ENCODE results near the gene ANKRD52. TPM values are rescaled to one million over a fixed set of nuclear protein-coding genes. Genes with fewer than 3 reads are reported as not detected.
"Not testable (repeated sequence)": the region's sequence is repeated elsewhere in the genome, so short reads cannot be mapped to it uniquely, and the experiment has no call there.

The ANKRD52 gene
- total RNA-seq, 2 experiments from 2014 or later: 54.5 to 55.0 TPM

GRCh38 chr12:56271031-56271430 is 12.8 kb upstream of the ANKRD52 start:
- Mint-ChIP-seq H3K27ac (no peak overlapping the region), H3K36me3 (ENCODE audit: low read depth) (peaks cover 55% of the 10 kb centered on the region), H3K9me3 (ENCODE audit: insufficient read depth) (no peaks in the 10 kb centered on the region), H3K4me1 (ENCODE audit: low read depth) (peaks cover 15% of the 10 kb centered on the region), H3K27me3 (ENCODE audit: low read depth) (no peaks in the 10 kb centered on the region), H3K4me3 (no peak overlapping the region)
- DNase-seq (no peak), ATAC-seq (no peak)
- POLR2A ChIA-PET: interaction anchor here (0.5 kb wide), 1 partner anchor 1154 kb away, joined by 3 read pairs; no protein-coding TSS in a partner anchor
- CTCF ChIA-PET: interaction anchor here (0.9 to 3.3 kb wide), 3 partner anchors 19 to 82 kb away, joined by 4 to 12 read pairs (median 5); partner anchors contain the start of gene SMARCC2

GRCh38 chr12:56267443-56268071 is 9.4 kb upstream of the ANKRD52 start:
- Mint-ChIP-seq H3K9me3 (ENCODE audit: insufficient read depth) (no peaks in the 10 kb centered on the region), H3K36me3 (ENCODE audit: low read depth) (peaks cover 30% of the 10 kb centered on the region), H3K4me1 (ENCODE audit: low read depth) (peaks cover 18% of the 10 kb centered on the region), H3K4me3 (peak overlapping the region; percentile 93), H3K27me3 (ENCODE audit: low read depth) (no peaks in the 10 kb centered on the region), H3K27ac (peak overlapping the region; percentile 95)
- no peak for DNase-seq
- ATAC-seq: no peak
- POLR2A ChIA-PET: interaction anchor here (0.6 to 2.3 kb wide), 6 partner anchors 8 to 1423 kb away, joined by 3 to 9 read pairs (median 6); partner anchors contain the start of genes CNPY2, IL23A, RNF41 and STAT2
- CTCF ChIA-PET: interaction anchor here (0.6 to 4.1 kb wide), 12 partner anchors 9 to 530 kb away, joined by 3 to 18 read pairs (median 4); partner anchors contain the start of genes ANKRD52, CNPY2, RNF41 and SMARCC2

DNA sequence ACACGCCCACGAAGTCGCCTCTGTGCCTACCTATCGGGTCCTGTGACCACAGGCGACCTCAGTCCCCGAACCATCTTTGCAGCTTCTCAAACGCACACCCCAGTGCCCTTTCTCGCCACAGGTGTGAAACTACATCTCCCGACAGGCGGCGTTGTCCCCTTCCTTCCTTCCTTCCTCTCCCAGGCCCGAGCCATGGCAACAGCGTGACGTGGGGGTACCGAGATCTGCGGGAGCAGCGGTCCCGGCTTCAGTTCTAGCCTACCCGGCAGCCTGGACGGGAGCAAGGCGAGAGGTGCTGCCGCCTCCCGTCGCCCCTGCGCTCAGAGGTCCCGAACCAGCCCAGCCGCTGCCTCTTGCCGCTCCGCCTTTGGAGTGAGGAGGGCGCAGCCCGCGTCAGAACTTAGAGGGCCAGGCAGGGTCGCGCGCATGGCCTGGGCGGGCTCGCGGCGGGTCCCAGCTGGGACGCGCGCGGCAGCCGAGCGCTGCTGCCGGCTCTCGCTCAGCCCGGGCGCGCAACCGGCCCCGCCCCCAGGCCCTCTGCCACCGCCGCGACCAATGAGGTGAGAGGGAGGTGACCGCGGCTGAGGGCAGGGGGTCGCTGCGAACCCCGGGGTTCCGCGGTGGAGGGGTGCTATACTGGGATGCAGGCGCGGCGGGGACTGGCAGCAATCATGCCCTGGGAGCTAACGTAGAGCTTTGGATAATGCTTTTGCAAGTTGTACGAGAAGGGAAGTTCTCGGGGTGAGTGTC is 8.7 kb upstream of the ANKRD52 start, which contains the start of gene COQ10A:
COQ10A (plus strand) TSS at position 250 of the 750 bp plus-strand sequence; CDS start at position 427, 177 bp downstream.
- ChIA-PET POLR2A (interaction anchor here (0.6 to 2.3 kb wide), 10 partner anchors 9 to 1422 kb away, joined by 3 to 9 read pairs (median 3); partner anchors contain the start of genes CNPY2, IL23A, RNF41 and STAT2), CTCF (interaction anchor here (0.6 to 4.1 kb wide), 19 partner anchors 9 to 529 kb away, joined by 3 to 18 read pairs (median 4); partner anchors contain the start of genes ANKRD52, CNPY2, RNF41 and SMARCC2)
- ATAC-seq: peak; percentile 92
- Mint-ChIP-seq H3K27ac (peak within 1 kb of the TSS; percentile 95), H3K27me3 (ENCODE audit: low read depth) (no peaks in the 10 kb centered on the region), H3K4me1 (ENCODE audit: low read depth) (peaks cover 18% of the 10 kb centered on the region), H3K4me3 (peak within 1 kb of the TSS; percentile 93), H3K9me3 (ENCODE audit: insufficient read depth) (no peaks in the 10 kb centered on the region), H3K36me3 (ENCODE audit: low read depth) (peaks cover 25% of the 10 kb centered on the region)
- peak; percentile 93 for DNase-seq

- Mint-ChIP-seq H3K27ac (peak overlapping the region; percentile 95), H3K4me3 (peak overlapping the region; percentile 93), H3K36me3 (ENCODE audit: low read depth) (peaks cover 19% of the 10 kb centered on the region), H3K4me1 (ENCODE audit: low read depth) (peaks cover 18% of the 10 kb centered on the region)
- H3K27me3 Mint-ChIP-seq (ENCODE audit: low read depth); DNase-seq; ATAC-seq; H3K9me3 Mint-ChIP-seq (ENCODE audit: insufficient read depth): not testable (repeated sequence)
- POLR2A ChIA-PET: interaction anchor here (0.6 to 2.3 kb wide), 7 partner anchors 9 to 97 kb away, joined by 3 to 9 read pairs (median 3); partner anchors contain the start of genes CNPY2 and RNF41
- CTCF ChIA-PET: interaction anchor here (0.8 to 4.1 kb wide), 14 partner anchors 8 to 528 kb away, joined by 3 to 18 read pairs (median 6); partner anchors contain the start of genes ANKRD52, RNF41 and SMARCC2
Measured at GRCh38 chr12:56266068-56266692, 8.0 kb upstream of the ANKRD52 start.

DNA sequence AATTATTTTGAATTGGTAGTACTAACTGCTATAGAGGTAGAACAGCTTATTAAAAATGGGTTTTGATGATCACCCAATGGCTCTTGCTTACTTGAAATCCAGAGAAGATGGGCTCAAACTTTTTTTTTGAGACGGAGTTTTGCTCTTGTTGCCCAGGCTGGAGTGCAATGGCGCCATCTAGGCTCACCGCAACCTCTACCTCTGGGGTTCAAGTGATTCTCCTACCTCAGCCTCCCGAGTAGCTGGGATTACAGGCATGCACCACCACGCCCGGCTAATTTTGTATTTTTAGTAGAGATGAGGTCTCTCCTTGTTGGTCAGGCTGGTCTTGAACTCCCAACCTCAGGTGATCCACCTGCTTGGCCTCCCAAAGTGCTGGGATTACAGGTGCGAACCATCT is 4.8 kb upstream of the ANKRD52 start:
- H3K4me3 Mint-ChIP-seq; H3K27ac Mint-ChIP-seq; ATAC-seq; H3K9me3 Mint-ChIP-seq (ENCODE audit: insufficient read depth); H3K36me3 Mint-ChIP-seq (ENCODE audit: low read depth); H3K27me3 Mint-ChIP-seq (ENCODE audit: low read depth); POLR2A ChIA-PET; DNase-seq: not testable (repeated sequence)
- CTCF ChIA-PET: interaction anchor here (0.7 to 1.6 kb wide), 4 partner anchors 16 to 1313 kb away, joined by 3 to 5 read pairs (median 3); partner anchors contain the start of gene RNF41
- H3K4me1 Mint-ChIP-seq (ENCODE audit: low read depth): peaks cover 23% of the 10 kb centered on the region

GRCh38 chr12:56261503-56262232 is 3.5 kb upstream of the ANKRD52 start:
- ATAC-seq (no peak), DNase-seq (no peak)
- Mint-ChIP-seq H3K4me1 (ENCODE audit: low read depth) (peaks cover 20% of the 10 kb centered on the region), H3K36me3 (ENCODE audit: low read depth) (no peaks in the 10 kb centered on the region), H3K4me3 (no peak overlapping the region), H3K9me3 (ENCODE audit: insufficient read depth) (no peaks in the 10 kb centered on the region), H3K27me3 (ENCODE audit: low read depth) (no peaks in the 10 kb centered on the region), H3K27ac (no peak overlapping the region)
- CTCF ChIA-PET: interaction anchor here (1.0 kb wide), 1 partner anchor 14 kb away, joined by 3 read pairs; no protein-coding TSS in a partner anchor
- POLR2A ChIA-PET: no interaction called here

GRCh38 chr12:56260921-56261320 is 2.7 kb upstream of the ANKRD52 start:
- H3K27ac Mint-ChIP-seq: no peak overlapping the region
- peaks cover 22% of the 10 kb centered on the region for H3K4me1 Mint-ChIP-seq (ENCODE audit: low read depth)
- H3K9me3 Mint-ChIP-seq (ENCODE audit: insufficient read depth): no peaks in the 10 kb centered on the region
- CTCF ChIA-PET: interaction anchor here (0.7 to 1.0 kb wide), 2 partner anchors 15 to 39 kb away, joined by 3 read pairs; no protein-coding TSS in a partner anchor
- DNase-seq: no peak
- POLR2A ChIA-PET: no interaction called here
- no peak overlapping the region for H3K4me3 Mint-ChIP-seq
- peaks cover 3% of the 10 kb centered on the region for H3K36me3 Mint-ChIP-seq (ENCODE audit: low read depth)
- no peak for ATAC-seq
- H3K27me3 Mint-ChIP-seq (ENCODE audit: low read depth): no peaks in the 10 kb centered on the region

DNA sequence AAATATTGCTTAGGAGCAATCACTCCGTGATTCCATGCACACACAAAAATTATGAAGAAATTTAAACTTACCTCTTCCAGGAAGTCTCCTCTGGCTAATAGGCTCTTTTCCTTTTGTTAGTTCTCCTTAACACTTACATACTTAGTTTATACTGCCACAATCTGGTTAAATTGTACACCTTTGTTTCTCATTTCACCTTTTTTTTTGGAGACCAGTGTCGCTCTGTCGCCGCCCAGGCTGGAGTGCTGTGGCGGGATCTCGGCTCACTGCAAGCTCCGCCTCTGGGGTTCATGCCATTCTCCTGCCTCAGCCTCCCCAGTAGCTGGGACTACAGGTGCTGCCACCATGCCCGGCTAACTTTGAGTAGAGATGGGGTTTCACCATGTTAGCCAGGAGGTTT is 2.2 kb upstream of the ANKRD52 start:
- ChIA-PET POLR2A (no interaction called here), CTCF (interaction anchor here (0.7 kb wide), 1 partner anchor 38 kb away, joined by 3 read pairs; no protein-coding TSS in a partner anchor)
- no peak overlapping the region for H3K27ac Mint-ChIP-seq

GRCh38 chr12:56258820-56259183 is 618 bp upstream of the ANKRD52 start:
- CTCF ChIA-PET: interaction anchor here (1.0 to 2.9 kb wide), 16 partner anchors 9 to 205 kb away, joined by 3 to 18 read pairs (median 6); partner anchors contain the start of genes CNPY2, COQ10A, RNF41 and SMARCC2
- DNase-seq (no peak), ATAC-seq (no peak)
- Mint-ChIP-seq H3K4me1 (ENCODE audit: low read depth) (peaks cover 20% of the 10 kb centered on the region), H3K4me3 (peak overlapping the region; percentile 86), H3K9me3 (ENCODE audit: insufficient read depth) (no peaks in the 10 kb centered on the region), H3K27ac (peak overlapping the region; percentile 83), H3K27me3 (ENCODE audit: low read depth) (no peaks in the 10 kb centered on the region), H3K36me3 (ENCODE audit: low read depth) (peaks cover 16% of the 10 kb centered on the region)
- POLR2A ChIA-PET: interaction anchor here (1.1 to 1.9 kb wide), 3 partner anchors 32 to 140 kb away, joined by 3 to 7 read pairs (median 4); partner anchors contain the start of genes CNPY2 and ZC3H10

More for the DNA sequence above, 2.2 kb upstream of the ANKRD52 start:
- Mint-ChIP-seq H3K4me1 (ENCODE audit: low read depth) (peaks cover 20% of the 10 kb centered on the region), H3K4me3 (no peak overlapping the region), H3K9me3 (ENCODE audit: insufficient read depth) (no peaks in the 10 kb centered on the region), H3K36me3 (ENCODE audit: low read depth) (peaks cover 8% of the 10 kb centered on the region), H3K27me3 (ENCODE audit: low read depth) (no peaks in the 10 kb centered on the region)
- ATAC-seq: no peak
- DNase-seq: no peak

- ChIA-PET CTCF (interaction anchor here (0.6 to 3.0 kb wide), 24 partner anchors 9 to 206 kb away, joined by 3 to 18 read pairs (median 4); partner anchors contain the start of genes CNPY2, COQ10A, RNF41 and SMARCC2), POLR2A (interaction anchor here (0.7 to 1.3 kb wide), 6 partner anchors 9 to 79 kb away, joined by 3 to 7 read pairs (median 3); partner anchors contain the start of gene RNF41)
- Mint-ChIP-seq H3K36me3 (ENCODE audit: low read depth) (peaks cover 28% of the 10 kb centered on the region), H3K27me3 (ENCODE audit: low read depth) (no peaks in the 10 kb centered on the region), H3K27ac (peak overlapping the region; percentile 75), H3K4me3 (peak overlapping the region; percentile 83), H3K4me1 (ENCODE audit: low read depth) (peaks cover 20% of the 10 kb centered on the region), H3K9me3 (ENCODE audit: insufficient read depth) (no peaks in the 10 kb centered on the region)
- DNase-seq (peak; percentile 26), ATAC-seq (peak; percentile 25)
Measured at GRCh38 chr12:56257491-56258067, 605 bp downstream of the ANKRD52 start.

Measured in activated CD8-positive, alpha-beta T cell treated with anti-CD3 and anti-CD28 coated beads, Interleukin-2, amount 10 ng/mL, durations not matched to agents 7 days and 5 days (primary cell).